ENCODE measurements around the gene STK25.
"Not testable (repeated sequence)": the region's sequence is repeated elsewhere in the genome, so short reads cannot be mapped to it uniquely, and the experiment has no call there.

DNA sequence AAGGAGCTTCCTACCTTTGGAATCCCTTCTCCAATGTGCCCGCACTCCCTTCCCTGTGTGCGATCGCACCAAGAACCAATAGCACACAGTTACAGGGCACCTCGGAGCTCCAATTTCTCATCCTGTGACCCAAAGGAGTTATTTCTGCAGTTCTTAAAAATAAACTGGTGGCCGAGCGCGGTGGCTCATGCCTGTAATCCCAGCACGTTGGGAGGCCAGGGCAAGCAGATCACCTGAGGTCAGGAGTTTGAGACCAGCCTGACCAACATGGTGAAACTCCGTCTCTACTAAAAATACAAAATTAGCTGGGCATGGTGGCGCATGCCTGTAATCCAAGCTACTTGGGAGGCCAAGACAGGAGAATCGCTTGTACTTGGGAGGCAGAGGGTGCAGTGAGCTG, 2.1 kb downstream of the STK25 start:
- not testable (repeated sequence) for TF ChIP-seq CTCF (IDR thresholded peaks at IDR 0.05; ENCODE audit: poor library complexity); EZH2 (IDR thresholded peaks at IDR 0.05; ENCODE audit: borderline replicate concordance)
